ENCODE results near the gene LETM1.

DNA sequence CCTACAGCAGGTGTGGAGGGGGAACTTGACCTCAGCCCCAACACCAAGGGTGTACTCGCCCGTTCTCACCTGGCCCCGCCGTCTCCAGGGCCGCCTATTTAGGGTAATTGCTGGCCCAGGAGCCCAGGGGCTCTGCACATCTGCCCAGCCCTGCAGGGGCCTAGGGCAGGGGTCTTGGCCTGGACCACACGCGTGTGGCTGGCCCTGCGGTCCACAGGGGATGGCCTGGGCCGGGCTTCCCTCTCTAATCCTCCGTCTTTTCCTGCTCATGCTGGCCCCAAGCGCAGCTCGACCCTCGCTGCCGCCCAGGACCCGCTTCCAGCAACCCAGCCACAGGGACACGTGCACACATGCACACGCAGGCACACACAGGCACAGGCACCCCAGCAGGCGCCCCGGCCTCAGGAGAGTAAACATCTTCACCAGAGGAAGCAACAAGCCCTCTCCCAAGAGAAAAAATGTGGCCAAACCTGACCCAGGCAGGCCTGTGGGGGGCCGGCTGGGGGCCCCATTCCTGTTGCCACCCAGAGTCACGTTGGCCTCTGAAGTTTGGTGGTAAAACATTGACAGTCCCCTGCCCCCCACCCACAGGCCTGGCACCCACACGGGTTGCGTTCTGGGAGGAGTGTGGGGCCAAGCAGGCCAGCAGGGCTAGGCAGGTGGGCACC, 87.5 kb downstream of the LETM1 start:
- TF ChIP-seq, protein P1, sequence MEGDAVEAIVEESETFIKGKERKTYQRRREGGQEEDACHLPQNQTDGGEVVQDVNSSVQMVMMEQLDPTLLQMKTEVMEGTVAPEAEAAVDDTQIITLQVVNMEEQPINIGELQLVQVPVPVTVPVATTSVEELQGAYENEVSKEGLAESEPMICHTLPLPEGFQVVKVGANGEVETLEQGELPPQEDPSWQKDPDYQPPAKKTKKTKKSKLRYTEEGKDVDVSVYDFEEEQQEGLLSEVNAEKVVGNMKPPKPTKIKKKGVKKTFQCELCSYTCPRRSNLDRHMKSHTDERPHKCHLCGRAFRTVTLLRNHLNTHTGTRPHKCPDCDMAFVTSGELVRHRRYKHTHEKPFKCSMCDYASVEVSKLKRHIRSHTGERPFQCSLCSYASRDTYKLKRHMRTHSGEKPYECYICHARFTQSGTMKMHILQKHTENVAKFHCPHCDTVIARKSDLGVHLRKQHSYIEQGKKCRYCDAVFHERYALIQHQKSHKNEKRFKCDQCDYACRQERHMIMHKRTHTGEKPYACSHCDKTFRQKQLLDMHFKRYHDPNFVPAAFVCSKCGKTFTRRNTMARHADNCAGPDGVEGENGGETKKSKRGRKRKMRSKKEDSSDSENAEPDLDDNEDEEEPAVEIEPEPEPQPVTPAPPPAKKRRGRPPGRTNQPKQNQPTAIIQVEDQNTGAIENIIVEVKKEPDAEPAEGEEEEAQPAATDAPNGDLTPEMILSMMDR (IDR thresholded peaks at IDR 0.05; ENCODE audit: low read depth, low read length, missing input control), result no peak
- TF ChIP-seq YY1 (IDR thresholded peaks at IDR 0.05), result no peak

Measured in liver (tissue), 2 donors.